ENCODE measurements around the gene FN3KRP. TPM values are rescaled to one million over a fixed set of nuclear protein-coding genes. Genes with fewer than 3 reads are reported as not detected.

Gene FN3KRP
- polyA plus RNA-seq, 1 of the 3 experiments (the other 2 are of a cell fraction) = 68.2 TPM

DNA sequence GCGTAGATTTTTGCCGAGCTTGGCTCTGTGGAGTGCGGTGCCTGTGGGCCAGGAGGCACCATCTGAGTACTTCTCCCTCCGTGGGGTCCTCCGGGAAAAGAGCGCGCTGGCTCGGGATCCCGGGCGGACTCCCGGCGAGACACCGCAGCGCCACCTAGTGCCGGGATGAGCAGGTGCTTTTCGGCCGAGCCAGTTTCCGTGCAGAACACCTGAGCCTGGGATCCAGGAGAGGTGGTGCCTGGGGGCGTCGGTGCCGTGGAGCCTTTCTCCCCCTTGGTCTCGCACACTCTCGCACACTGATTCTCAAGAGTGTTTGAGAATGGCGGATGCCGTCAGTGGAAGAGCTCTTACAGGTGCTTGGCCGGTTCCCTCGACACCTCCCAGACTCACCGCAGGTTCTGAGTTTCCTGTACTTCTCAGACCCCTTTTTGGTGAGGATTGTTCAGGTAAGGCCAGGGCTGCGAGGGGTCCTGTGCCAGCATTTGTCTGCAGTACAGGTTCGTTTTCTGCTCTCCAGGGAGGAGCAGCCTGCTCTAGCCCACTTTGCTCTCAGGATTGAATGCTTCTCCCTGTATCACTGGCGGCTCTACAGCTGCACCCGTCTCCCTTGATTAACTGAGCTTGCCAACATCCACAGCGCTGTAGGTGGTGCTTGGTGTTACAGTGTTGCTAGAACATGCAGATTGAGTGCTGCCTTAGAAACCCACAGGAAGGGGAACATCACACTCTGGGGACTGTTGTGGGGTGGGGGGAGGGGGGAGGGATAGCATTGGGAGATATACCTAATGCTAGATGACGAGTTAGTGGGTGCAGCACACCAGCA lies 58.7 kb downstream of the FN3KRP start (continued):
- TF ChIP-seq MXI1 (IDR thresholded peaks at IDR 0.05; ENCODE audit: low read depth, low read length) = no peak
- TF ChIP-seq, protein P1, sequence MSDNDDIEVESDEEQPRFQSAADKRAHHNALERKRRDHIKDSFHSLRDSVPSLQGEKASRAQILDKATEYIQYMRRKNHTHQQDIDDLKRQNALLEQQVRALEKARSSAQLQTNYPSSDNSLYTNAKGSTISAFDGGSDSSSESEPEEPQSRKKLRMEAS (IDR thresholded peaks at IDR 0.05; ENCODE audit: low read depth) = no peak
- TF ChIP-seq, protein P2, sequence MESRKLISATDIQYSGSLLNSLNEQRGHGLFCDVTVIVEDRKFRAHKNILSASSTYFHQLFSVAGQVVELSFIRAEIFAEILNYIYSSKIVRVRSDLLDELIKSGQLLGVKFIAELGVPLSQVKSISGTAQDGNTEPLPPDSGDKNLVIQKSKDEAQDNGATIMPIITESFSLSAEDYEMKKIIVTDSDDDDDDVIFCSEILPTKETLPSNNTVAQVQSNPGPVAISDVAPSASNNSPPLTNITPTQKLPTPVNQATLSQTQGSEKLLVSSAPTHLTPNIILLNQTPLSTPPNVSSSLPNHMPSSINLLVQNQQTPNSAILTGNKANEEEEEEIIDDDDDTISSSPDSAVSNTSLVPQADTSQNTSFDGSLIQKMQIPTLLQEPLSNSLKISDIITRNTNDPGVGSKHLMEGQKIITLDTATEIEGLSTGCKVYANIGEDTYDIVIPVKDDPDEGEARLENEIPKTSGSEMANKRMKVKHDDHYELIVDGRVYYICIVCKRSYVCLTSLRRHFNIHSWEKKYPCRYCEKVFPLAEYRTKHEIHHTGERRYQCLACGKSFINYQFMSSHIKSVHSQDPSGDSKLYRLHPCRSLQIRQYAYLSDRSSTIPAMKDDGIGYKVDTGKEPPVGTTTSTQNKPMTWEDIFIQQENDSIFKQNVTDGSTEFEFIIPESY (IDR thresholded peaks at IDR 0.05; ENCODE audit: borderline replicate concordance, low read depth) = no peak

DNA sequence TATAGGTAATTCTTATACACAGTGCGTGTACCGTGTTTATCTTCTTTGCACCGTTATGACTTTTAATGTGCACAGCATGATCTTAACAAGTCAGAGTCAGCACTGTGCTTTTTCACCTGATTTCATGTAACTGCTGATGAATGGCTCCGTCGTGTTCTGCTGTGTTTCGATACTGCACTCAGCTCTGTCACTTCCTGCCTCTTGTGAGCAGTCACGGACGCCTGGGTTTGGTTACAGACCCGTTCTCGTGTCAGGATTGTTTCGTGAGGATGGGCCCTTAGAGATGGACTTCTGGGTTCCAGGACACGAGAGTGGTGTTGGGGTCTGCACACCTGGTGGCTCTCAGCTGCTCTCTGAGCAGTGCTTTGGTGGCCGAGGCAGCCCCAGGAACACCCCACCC lies 59.9 kb downstream of the FN3KRP start:
- no peak overlapping the region for H3K27ac ChIP-seq (ENCODE audit: low read depth in 2 of 2, low read length in 1 of 2)
- H3K4me1 ChIP-seq (ENCODE audit: control insufficient read depth in 1 of 2, insufficient read depth in 2 of 2, low read depth in 1 of 2, low read length in 1 of 2) = no peaks in the 10 kb centered on the region; a peak in 1 of 4 replicates
- H2AFZ ChIP-seq (ENCODE audit: low read depth) = no peak overlapping the region
- no peak for TF ChIP-seq RCOR1 (IDR thresholded peaks at IDR 0.05; ENCODE audit: low read length)
- no peak for TF ChIP-seq EP300 (IDR thresholded peaks at IDR 0.05; ENCODE audit: borderline replicate concordance in 1 of 2, low read depth in 1 of 2, low read length in 1 of 2)
- TF ChIP-seq, protein P2 (IDR thresholded peaks at IDR 0.05; ENCODE audit: borderline replicate concordance, low read depth) = no peak
- no peak for TF ChIP-seq NFIC (IDR thresholded peaks at IDR 0.05; ENCODE audit: borderline replicate concordance)
- TF ChIP-seq, protein P3, sequence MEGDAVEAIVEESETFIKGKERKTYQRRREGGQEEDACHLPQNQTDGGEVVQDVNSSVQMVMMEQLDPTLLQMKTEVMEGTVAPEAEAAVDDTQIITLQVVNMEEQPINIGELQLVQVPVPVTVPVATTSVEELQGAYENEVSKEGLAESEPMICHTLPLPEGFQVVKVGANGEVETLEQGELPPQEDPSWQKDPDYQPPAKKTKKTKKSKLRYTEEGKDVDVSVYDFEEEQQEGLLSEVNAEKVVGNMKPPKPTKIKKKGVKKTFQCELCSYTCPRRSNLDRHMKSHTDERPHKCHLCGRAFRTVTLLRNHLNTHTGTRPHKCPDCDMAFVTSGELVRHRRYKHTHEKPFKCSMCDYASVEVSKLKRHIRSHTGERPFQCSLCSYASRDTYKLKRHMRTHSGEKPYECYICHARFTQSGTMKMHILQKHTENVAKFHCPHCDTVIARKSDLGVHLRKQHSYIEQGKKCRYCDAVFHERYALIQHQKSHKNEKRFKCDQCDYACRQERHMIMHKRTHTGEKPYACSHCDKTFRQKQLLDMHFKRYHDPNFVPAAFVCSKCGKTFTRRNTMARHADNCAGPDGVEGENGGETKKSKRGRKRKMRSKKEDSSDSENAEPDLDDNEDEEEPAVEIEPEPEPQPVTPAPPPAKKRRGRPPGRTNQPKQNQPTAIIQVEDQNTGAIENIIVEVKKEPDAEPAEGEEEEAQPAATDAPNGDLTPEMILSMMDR (IDR thresholded peaks at IDR 0.05) = no peak
- no peak for TF ChIP-seq RXRA (IDR thresholded peaks at IDR 0.05; ENCODE audit: borderline replicate concordance, low read depth)
- TF ChIP-seq ELF1 (IDR thresholded peaks at IDR 0.05) = no peak
- TF ChIP-seq CHD2 (IDR thresholded peaks at IDR 0.05; ENCODE audit: low read length, partially characterized antibody) = no peak
- TF ChIP-seq RAD21 (IDR thresholded peaks at IDR 0.05; ENCODE audit: low read length) = no peak
- TF ChIP-seq GABPA (IDR thresholded peaks at IDR 0.05; ENCODE audit: low read depth) = no peak
- TF ChIP-seq, protein P4, sequence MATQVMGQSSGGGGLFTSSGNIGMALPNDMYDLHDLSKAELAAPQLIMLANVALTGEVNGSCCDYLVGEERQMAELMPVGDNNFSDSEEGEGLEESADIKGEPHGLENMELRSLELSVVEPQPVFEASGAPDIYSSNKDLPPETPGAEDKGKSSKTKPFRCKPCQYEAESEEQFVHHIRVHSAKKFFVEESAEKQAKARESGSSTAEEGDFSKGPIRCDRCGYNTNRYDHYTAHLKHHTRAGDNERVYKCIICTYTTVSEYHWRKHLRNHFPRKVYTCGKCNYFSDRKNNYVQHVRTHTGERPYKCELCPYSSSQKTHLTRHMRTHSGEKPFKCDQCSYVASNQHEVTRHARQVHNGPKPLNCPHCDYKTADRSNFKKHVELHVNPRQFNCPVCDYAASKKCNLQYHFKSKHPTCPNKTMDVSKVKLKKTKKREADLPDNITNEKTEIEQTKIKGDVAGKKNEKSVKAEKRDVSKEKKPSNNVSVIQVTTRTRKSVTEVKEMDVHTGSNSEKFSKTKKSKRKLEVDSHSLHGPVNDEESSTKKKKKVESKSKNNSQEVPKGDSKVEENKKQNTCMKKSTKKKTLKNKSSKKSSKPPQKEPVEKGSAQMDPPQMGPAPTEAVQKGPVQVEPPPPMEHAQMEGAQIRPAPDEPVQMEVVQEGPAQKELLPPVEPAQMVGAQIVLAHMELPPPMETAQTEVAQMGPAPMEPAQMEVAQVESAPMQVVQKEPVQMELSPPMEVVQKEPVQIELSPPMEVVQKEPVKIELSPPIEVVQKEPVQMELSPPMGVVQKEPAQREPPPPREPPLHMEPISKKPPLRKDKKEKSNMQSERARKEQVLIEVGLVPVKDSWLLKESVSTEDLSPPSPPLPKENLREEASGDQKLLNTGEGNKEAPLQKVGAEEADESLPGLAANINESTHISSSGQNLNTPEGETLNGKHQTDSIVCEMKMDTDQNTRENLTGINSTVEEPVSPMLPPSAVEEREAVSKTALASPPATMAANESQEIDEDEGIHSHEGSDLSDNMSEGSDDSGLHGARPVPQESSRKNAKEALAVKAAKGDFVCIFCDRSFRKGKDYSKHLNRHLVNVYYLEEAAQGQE (IDR thresholded peaks at IDR 0.05; ENCODE audit: low read depth, low read length) = no peak
- TF ChIP-seq TEAD4 (IDR thresholded peaks at IDR 0.05; ENCODE audit: borderline replicate concordance, insufficient read depth) = no peak
- no peak for TF ChIP-seq SIN3A (IDR thresholded peaks at IDR 0.05; ENCODE audit: borderline replicate concordance, low read depth, low read length)
- TF ChIP-seq SMC3 (IDR thresholded peaks at IDR 0.05; ENCODE audit: low read depth, low read length) = no peak
- no peak for TF ChIP-seq MEF2A (IDR thresholded peaks at IDR 0.05; ENCODE audit: borderline replicate concordance, low read depth)
- TF ChIP-seq EZH2phosphoT487 (IDR thresholded peaks at IDR 0.05; ENCODE audit: borderline replicate concordance, low read depth) = no peak
- no peak overlapping the region for H3K4me3 ChIP-seq (ENCODE audit: low read depth in 2 of 2, low read length in 1 of 2)
- H4K20me1 ChIP-seq (ENCODE audit: insufficient read depth) = peaks cover 4% of the 10 kb centered on the region
- H3K36me3 ChIP-seq (replicated peaks in 1 of 2; ENCODE audit: control insufficient read depth in 1 of 2, insufficient read depth in 2 of 2, low read length in 1 of 2) = peaks cover 15 to 24% of the 10 kb centered on the region in 2 experiments
- no peaks in the 10 kb centered on the region for H3K9me2 ChIP-seq
- H3K79me2 ChIP-seq (ENCODE audit: insufficient read depth) = peaks cover 6% of the 10 kb centered on the region
- ChIA-PET POLR2A (no interaction called here), CTCF (interaction anchor here (0.8 to 2.6 kb wide), 15 partner anchors 12 to 514 kb away, joined by 3 to 33 read pairs (median 5); no protein-coding TSS in a partner anchor)
- WGBS (ENCODE audit: low lambda C conversion rate) = 96% methylated on average over 13 of the region's 13 CpGs
- H3K9me3 ChIP-seq = no peaks in the 10 kb centered on the region
- H3F3A ChIP-seq (replicated peaks; ENCODE audit: insufficient read depth) = peaks cover under 1% of the 10 kb centered on the region
- no peak overlapping the region for H3K9ac ChIP-seq
- no peak overlapping the region for H3K4me2 ChIP-seq
- H3K27me3 ChIP-seq (ENCODE audit: insufficient read depth) = no peaks in the 10 kb centered on the region
- no peak for DNase-seq

Data from SK-N-SH (cell line).